ENCODE measurements around the gene ZNF276. TPM values are rescaled to one million over a fixed set of nuclear protein-coding genes. Genes with fewer than 3 reads are reported as not detected.
A peak's percentile ranks its signal among the peaks of the same experiment; 100 is the strongest.

ZNF276 gene
- total RNA-seq, 2 donors from 2014 or later: 36.0 to 72.1 TPM

DNA sequence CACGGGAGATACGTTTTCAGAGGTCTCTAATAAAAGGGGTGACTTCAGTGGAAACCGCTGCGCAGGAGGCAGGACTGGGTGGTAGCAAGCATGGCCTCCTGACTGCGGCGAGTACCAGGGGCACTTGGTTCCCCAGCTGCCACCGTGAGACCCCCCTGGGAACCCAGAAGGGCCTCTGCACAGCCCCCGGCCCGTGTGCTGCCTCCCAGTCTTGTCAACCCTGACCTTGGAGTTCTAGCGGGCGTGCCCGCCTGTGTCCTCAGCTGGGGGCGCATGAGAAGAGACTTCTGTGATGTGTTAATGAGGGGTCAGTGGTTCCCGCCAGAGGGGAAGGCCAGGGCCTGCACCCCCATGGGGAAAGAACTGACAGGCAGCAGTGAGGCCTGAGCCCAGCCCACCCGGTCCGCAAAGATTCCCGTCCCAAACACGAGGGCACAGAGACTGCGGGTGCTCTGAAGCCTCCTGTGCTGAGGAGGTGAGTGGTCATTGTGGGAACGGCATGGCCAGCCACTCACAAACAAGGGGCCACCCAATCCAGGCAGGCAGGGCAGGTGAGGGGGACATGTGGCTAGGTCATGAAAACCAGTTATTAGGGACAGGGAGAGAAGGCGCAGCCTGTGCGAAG, 9.4 kb downstream of the ZNF276 start:
- H3K9me3 Mint-ChIP-seq: no peaks in the 10 kb centered on the region
- peak overlapping the region in 1 of 2 donors; percentile 83 for H3K27ac Mint-ChIP-seq
- peaks cover 9 to 32% of the 10 kb centered on the region in 2 donors for H3K4me1 Mint-ChIP-seq (ENCODE audit: low read depth in 2 of 2)
- H3K27me3 Mint-ChIP-seq: no peaks in the 10 kb centered on the region
- H3K36me3 Mint-ChIP-seq: peaks cover 10% of the 10 kb centered on the region
- no peak overlapping the region for H3K4me3 Mint-ChIP-seq
- no peak for ATAC-seq
- no peak for DNase-seq (ENCODE audit: low spot score)

DNA sequence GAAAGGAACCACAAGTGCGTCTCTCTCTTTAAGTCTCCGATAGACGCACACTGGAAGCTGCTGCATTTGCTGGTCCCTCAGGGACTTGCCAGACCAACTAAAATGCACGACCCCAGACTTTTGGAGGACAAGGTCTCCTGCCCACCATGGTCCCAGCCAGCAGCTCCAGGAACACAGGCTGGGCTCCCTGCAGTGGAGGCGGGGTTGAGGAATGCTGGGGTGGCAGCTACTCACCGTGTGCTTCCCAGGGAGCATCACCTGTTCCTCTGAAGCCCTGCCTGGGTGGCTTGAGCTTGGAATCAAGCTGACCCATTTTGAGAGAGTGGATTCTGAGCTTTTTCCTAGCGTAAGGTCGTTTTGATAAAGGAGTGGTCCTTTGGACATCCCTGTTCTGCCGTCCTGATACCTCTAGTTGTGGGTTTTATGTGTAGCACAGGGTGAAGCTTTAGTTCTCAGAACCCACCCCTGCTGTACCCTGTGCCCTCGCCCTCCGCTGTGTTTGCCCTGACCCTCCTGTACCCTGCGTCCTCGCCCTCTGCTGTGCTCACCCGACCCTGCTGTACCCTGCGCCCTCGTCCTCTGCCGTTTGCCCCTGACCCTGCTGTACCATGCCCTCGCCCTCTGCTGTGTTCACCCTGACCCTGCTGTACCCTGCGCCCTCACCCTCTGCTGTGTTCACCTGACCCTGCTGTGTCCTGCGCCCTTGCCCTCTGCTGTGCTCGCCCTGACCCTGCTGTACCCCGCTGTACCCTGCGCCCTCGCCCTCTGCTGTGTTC, 11.0 kb downstream of the ZNF276 start:
- H3K4me1 Mint-ChIP-seq (ENCODE audit: low read depth in 2 of 2): peaks cover 16 to 34% of the 10 kb centered on the region in 2 donors
- ATAC-seq (peak in 1 of 2 donors; percentile 16), DNase-seq (ENCODE audit: low spot score) (no peak)
- no peaks in the 10 kb centered on the region for H3K27me3 Mint-ChIP-seq
- no peaks in the 10 kb centered on the region for H3K9me3 Mint-ChIP-seq
- H3K4me3 Mint-ChIP-seq: no peak overlapping the region
- H3K27ac Mint-ChIP-seq: peak overlapping the region; percentile 53 to 83
- H3K36me3 Mint-ChIP-seq: peaks cover 10% of the 10 kb centered on the region

DNA sequence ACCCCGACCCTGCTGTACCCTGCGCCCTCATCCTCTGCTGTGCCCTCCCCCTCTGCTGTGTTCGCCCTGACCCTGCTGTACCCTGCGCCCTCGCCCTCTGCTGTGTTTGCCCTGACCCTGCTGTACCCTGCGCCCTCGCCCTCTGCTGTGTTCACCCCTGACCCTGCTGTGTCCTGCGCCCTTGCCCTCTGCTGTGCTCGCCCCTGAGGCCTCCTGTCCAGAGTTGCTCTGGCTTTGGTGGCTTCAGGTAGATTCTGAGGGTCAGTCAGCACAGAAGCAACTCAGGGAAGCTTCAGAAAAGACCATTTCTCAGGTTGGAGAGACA, 11.5 kb downstream of the ZNF276 start:
- peaks cover 21 to 36% of the 10 kb centered on the region in 2 donors for H3K4me1 Mint-ChIP-seq (ENCODE audit: low read depth in 2 of 2)
- no peaks in the 10 kb centered on the region for H3K27me3 Mint-ChIP-seq

DNA sequence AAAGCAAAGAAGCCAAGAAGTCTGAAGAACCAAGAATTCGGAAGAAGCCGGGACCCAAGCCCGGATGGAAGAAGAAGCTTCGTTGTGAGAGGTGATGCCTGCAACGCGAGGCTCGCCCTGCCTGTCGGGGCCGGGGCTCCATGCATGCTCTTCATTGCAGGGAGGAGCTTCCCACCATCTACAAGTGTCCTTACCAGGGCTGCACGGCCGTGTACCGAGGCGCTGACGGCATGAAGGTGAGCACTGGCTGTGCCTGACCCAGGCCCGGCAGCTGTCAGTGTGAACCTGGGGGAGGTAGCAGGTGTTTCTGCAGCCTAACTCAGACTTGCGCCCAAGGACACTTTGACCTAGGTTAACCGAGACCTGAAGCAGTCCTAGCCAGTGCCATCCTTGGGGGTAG, 12.0 kb downstream of the ZNF276 start:
- peak overlapping the region; percentile 53 to 83 for H3K27ac Mint-ChIP-seq
- no peaks in the 10 kb centered on the region for H3K9me3 Mint-ChIP-seq
- H3K4me3 Mint-ChIP-seq: no peak overlapping the region
- peaks cover 10% of the 10 kb centered on the region for H3K36me3 Mint-ChIP-seq
- ATAC-seq: no peak
- DNase-seq (ENCODE audit: low spot score): no peak
- peaks cover 23 to 38% of the 10 kb centered on the region in 2 donors for H3K4me1 Mint-ChIP-seq (ENCODE audit: low read depth in 2 of 2)
- H3K27me3 Mint-ChIP-seq: no peaks in the 10 kb centered on the region

More for the DNA sequence above, 11.5 kb downstream of the ZNF276 start:
- Mint-ChIP-seq H3K27ac (peak overlapping the region; percentile 53 to 83), H3K9me3 (no peaks in the 10 kb centered on the region), H3K36me3 (peaks cover 10% of the 10 kb centered on the region), H3K4me3 (no peak overlapping the region)
- no peak for DNase-seq (ENCODE audit: low spot score)
- no peak for ATAC-seq

DNA sequence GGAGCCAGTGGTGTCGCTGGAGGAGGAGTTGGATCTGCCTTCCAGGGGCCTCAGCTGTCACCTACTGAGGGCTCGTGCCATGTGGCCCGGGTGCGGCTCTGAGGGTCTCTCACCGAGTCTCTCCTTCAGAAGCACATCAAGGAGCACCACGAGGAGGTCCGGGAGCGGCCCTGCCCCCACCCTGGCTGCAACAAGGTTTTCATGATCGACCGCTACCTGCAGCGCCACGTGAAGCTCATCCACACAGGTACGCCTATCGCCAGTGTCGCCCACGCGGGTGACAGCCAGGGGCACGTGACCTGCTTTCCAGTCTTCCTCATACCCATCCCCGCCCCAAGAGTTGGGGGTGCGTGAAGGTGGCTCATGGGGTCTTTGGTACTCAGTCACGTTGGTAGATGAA, 12.5 kb downstream of the ZNF276 start:
- DNase-seq (ENCODE audit: low spot score) (no peak), ATAC-seq (no peak)
- peaks cover 10% of the 10 kb centered on the region for H3K36me3 Mint-ChIP-seq
- H3K27ac Mint-ChIP-seq: peak overlapping the region in 1 of 2 donors; percentile 68
- H3K27me3 Mint-ChIP-seq: no peaks in the 10 kb centered on the region
- H3K4me1 Mint-ChIP-seq (ENCODE audit: low read depth in 2 of 2): peaks cover 23 to 40% of the 10 kb centered on the region in 2 donors
- no peaks in the 10 kb centered on the region for H3K9me3 Mint-ChIP-seq
- H3K4me3 Mint-ChIP-seq: no peak overlapping the region

DNA sequence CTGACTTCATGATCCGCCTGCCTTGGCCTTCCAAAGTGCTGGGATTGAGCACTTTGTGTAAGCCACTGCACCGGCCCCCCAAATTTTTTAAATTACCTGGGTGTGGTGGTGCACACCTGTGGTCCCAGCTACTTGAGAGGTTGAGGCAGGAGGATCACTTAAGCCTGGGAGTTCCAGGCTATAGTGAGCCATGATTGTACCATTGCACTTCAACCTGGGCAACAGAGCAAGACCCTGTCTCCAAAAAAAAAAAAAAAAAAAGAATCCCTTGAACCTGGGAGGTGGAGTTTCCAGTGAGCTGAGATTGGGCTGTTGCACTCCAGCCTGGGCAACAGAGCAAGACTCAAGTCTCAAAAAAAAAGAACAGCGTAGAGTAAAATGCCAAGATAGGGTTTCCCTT, 15.2 kb downstream of the ZNF276 start:
- DNase-seq (ENCODE audit: low spot score): no peak
- H3K27me3 Mint-ChIP-seq: no peaks in the 10 kb centered on the region
- H3K4me1 Mint-ChIP-seq (ENCODE audit: low read depth in 2 of 2): peaks cover 19 to 38% of the 10 kb centered on the region in 2 donors
- H3K9me3 Mint-ChIP-seq: no peaks in the 10 kb centered on the region
- peak overlapping the region; percentile 47 for H3K4me3 Mint-ChIP-seq
- ATAC-seq: no peak
- H3K27ac Mint-ChIP-seq: peak overlapping the region in 1 of 2 donors; percentile 79
- peaks cover 5% of the 10 kb centered on the region for H3K36me3 Mint-ChIP-seq

DNA sequence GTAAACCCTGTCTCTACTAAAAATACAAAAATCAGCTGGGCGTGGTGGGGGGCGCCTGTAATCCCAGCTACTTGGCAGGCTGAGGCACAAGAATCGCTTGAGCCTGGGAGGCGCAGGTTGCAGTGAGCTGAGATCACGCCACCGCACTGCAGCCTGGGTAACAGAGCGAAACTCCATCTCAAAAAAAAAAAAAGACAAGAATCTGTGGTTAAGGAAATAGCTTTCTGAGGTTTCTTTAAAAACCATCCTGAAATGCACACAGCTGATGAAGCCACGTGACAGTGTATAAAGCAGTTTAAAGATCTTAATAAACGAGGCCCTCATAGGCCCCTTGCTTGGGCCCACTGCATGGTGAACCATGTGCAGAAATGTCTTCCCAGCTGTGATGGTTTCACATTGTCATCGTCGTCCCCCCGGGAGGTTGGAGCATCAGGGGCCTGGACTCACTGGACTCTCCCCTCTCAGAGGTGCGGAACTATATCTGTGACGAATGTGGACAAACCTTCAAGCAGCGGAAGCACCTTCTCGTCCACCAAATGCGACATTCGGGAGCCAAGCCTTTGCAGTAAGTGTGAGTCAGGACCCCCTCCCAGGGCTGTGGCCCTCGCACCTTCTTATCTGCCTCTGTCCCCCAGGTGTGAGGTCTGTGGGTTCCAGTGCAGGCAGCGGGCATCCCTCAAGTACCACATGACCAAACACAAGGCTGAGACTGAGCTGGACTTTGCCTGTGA, 16.2 kb downstream of the ZNF276 start:
- ATAC-seq: peak; percentile 52 to 68

DNA sequence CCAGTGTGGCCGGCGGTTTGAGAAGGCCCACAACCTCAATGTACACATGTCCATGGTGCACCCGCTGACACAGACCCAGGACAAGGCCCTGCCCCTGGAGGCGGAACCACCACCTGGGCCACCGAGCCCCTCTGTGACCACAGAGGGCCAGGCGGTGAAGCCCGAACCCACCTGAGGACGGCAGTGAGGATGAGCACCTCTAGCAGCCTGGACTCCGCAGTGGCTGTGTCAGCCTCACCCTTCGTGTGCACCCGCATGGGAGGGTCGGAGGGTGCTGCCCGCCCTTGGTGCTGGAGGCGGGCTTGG, 16.7 kb downstream of the ZNF276 start:
- Mint-ChIP-seq H3K27me3 (no peaks in the 10 kb centered on the region), H3K36me3 (no peaks in the 10 kb centered on the region), H3K27ac (peak overlapping the region; percentile 71 to 79), H3K9me3 (no peaks in the 10 kb centered on the region), H3K4me1 (ENCODE audit: low read depth in 2 of 2) (peaks cover 14 to 30% of the 10 kb centered on the region in 2 donors), H3K4me3 (peak overlapping the region; percentile 47)
- ATAC-seq: peak in 1 of 2 donors; percentile 52
- DNase-seq (ENCODE audit: low spot score): no peak

More for the DNA sequence above, 16.2 kb downstream of the ZNF276 start:
- Mint-ChIP-seq H3K36me3 (no peaks in the 10 kb centered on the region), H3K9me3 (no peaks in the 10 kb centered on the region), H3K27ac (peak overlapping the region; percentile 71 to 79), H3K4me1 (ENCODE audit: low read depth in 2 of 2) (peaks cover 14 to 32% of the 10 kb centered on the region in 2 donors), H3K27me3 (no peaks in the 10 kb centered on the region), H3K4me3 (peak overlapping the region; percentile 47)
- no peak for DNase-seq (ENCODE audit: low spot score)

DNA sequence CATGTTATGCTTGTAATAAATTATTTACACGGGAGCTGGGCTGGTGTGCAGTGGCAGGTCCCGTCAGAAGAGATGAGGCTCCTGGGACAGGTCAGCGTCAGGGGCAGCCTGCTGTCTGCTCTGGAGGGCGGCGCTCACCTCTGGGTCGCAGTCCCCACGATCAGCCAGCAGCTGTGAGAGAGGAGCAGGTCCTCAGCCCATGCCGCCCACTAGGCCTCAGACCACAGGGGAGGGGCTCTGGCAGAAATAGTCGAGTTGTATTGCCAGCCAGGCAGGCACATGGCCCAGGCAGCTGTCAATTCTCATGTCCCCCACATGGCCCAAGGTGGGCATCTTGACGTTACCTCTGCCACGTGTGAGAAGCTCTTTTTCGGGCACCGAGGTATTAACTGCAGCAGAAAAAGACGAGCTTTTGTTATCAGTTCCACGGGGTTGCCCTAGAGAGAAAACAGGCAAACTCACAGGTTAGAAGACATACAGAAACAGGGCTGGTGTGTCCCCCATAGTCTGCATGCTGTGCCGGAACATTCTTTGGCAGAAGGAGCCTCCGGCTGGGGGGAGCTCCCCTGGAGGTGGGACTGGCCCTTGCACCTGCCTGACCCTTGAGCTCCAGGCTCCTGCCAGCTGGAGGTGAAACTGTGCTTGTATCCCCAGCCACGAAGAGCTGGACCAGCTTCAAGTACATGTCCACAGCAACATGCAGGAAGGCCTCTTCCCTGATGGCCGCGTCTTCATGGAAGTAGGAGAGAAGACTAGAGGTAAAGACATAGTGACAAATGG, 17.4 kb downstream of the ZNF276 start:
- H3K4me3 Mint-ChIP-seq: no peak overlapping the region
- no peaks in the 10 kb centered on the region for H3K36me3 Mint-ChIP-seq
- ATAC-seq (no peak), DNase-seq (ENCODE audit: low spot score) (no peak)
- H3K9me3 Mint-ChIP-seq: no peaks in the 10 kb centered on the region
- peak overlapping the region; percentile 71 to 72 for H3K27ac Mint-ChIP-seq
- H3K4me1 Mint-ChIP-seq (ENCODE audit: low read depth in 2 of 2): peaks cover 14 to 30% of the 10 kb centered on the region in 2 donors
- no peaks in the 10 kb centered on the region for H3K27me3 Mint-ChIP-seq

DNA sequence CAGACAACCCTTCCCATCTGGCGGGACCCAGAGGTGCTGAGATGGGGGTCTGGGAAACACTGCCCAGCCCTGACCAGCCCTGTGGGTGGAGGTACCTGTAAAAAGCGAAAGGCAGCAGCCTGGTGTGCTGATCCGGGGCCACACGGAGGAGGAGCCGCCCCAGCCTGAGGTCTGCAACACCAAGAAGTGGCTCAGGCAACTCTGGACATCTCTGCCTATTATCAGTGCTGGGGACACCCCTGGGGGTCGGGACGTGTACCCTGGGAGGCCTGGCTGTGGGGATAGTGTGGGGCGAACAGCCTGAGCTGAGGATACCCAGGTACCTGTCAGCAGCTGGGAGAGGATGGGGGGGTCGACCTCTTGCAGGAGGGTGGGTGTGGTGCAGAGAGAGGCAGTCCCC, 18.0 kb downstream of the ZNF276 start:
- H3K36me3 Mint-ChIP-seq: no peaks in the 10 kb centered on the region
- DNase-seq (ENCODE audit: low spot score) (no peak), ATAC-seq (no peak)
- peak overlapping the region in 1 of 2 donors; percentile 72 for H3K27ac Mint-ChIP-seq
- no peaks in the 10 kb centered on the region for H3K27me3 Mint-ChIP-seq
- H3K9me3 Mint-ChIP-seq: no peaks in the 10 kb centered on the region
- no peak overlapping the region for H3K4me3 Mint-ChIP-seq
- peaks cover 14 to 29% of the 10 kb centered on the region in 2 donors for H3K4me1 Mint-ChIP-seq (ENCODE audit: low read depth in 2 of 2)

DNA sequence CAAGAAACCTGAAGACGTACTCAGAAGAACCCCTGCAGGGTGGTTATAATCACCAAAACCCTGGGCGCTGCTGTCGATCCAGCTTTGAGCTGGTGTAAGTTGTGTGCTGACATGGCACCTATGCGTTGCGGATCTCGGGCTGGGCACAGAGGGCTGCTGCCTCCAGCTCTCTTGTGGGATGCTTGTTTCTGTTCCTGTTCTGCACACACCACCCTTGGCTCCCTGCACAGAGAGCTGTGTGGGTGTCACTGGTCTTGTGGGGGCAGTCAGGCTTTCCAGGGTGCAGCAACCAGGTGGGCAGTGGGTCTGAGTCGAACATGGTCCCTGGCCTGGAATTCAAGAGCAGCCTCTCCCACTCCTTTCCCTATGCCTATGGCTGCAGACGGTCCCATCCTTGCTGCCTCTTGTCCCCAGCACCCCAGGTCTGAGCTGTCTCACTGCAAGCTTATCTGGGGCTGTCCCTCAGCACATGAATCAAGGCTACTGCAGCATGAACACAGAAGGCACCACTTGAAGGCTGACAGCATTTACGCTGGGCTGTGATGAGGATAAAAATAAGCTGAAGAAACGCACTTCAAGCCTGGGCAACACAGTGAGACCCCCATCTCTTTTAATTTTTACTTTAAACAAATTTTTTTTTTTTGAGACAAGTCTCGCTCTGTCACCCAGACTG, 20.1 kb downstream of the ZNF276 start:
- ATAC-seq (no peak), DNase-seq (ENCODE audit: low spot score) (no peak)
- Mint-ChIP-seq H3K27me3 (no peaks in the 10 kb centered on the region), H3K4me1 (ENCODE audit: low read depth in 2 of 2) (peaks cover 14 to 27% of the 10 kb centered on the region in 2 donors), H3K4me3 (no peak overlapping the region), H3K27ac (peak overlapping the region in 1 of 2 donors; percentile 20), H3K36me3 (peaks cover 3% of the 10 kb centered on the region), H3K9me3 (no peaks in the 10 kb centered on the region)

DNA sequence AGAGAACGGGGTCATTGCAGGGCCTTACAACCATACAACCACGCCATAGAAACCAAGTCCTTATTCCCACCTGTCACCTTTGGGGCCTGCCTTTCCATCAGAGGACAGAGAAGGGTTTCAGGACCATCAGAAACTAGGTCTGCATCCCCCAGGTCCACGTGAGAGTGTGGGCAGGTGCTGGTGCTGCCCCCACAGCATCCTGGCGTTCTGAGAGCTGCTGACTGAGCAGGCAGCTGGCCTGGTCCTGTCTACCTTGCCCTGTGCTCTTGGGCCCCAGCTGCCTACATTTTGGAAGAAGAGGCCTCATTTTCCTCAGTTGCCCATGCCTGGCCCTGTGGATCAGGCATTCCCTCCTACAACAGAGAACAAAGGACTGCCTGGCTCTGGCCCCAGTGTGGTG, 21.6 kb downstream of the ZNF276 start:
- peaks cover 5% of the 10 kb centered on the region for H3K36me3 Mint-ChIP-seq
- peak overlapping the region; percentile 43 to 76 for H3K27ac Mint-ChIP-seq
- H3K4me3 Mint-ChIP-seq: no peak overlapping the region
- H3K9me3 Mint-ChIP-seq: no peaks in the 10 kb centered on the region
- ATAC-seq (no peak), DNase-seq (ENCODE audit: low spot score) (no peak)
- peaks cover 1 to 14% of the 10 kb centered on the region in 2 donors for H3K4me1 Mint-ChIP-seq (ENCODE audit: low read depth in 2 of 2)
- H3K27me3 Mint-ChIP-seq: no peaks in the 10 kb centered on the region

DNA sequence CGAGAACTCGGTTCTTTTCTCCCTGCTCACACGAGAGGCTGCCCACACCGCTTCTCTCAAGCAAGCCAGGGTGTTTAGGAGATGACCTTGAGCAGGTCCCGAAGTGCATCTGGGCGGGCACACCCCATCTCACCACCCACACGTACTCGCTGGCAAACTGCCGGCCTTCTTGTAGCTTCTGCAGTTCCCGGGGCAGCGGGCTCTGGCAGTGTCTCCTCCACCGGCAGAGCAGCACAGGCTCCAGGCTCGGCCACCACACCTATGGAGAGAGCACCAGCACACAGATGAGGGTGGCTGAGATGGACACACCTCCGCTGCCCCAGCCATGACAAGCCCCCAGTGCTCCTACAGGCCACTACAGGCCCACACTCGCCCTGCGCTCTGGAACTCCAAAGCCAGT, 23.5 kb downstream of the ZNF276 start:
- H3K27me3 Mint-ChIP-seq: no peaks in the 10 kb centered on the region
- no peak overlapping the region for H3K4me3 Mint-ChIP-seq
- peaks cover 0 to 8% of the 10 kb centered on the region in 2 donors for H3K4me1 Mint-ChIP-seq (ENCODE audit: low read depth in 2 of 2)
- peaks cover 5% of the 10 kb centered on the region for H3K36me3 Mint-ChIP-seq
- DNase-seq (ENCODE audit: low spot score): no peak
- no peak for ATAC-seq
- no peak overlapping the region for H3K27ac Mint-ChIP-seq
- H3K9me3 Mint-ChIP-seq: no peaks in the 10 kb centered on the region
